A549 (cell line): ENCODE data around the gene PPP1R15A. TPM values are rescaled to one million over a fixed set of nuclear protein-coding genes. Genes with fewer than 3 reads are reported as not detected.
A peak's percentile ranks its signal among the peaks of the same experiment; 100 is the strongest.

Experiments
- ATAC-seq, 2 experiments: fragments of 200-7000 bp in 1 of 2; fragments of >200 bp in 1 of 2; cut with Nextera tagmentation in 1 of 2; cut with Tn5 transposase in 1 of 2; 3 replicates each; pipeline versions ENCODE4 v1.8.0 to v1.9.1; 2018 to 2020; ENCODE audit warnings: mild to moderate bottlenecking in 1 of 2, moderate library complexity in 1 of 2
- CTCF ChIA-PET: fragments of 300-600 bp; sonication (Branson Sonifier 250); formaldehyde crosslinking; extraction: SDS; loops from one replicate; lab custom pipeline; 2021; ENCODE audit warnings: antibody characterized with exemption, inconsistent platforms; lab: Yijun Ruan, JAX
- POLR2A ChIA-PET: fragments of 350-600 bp; formaldehyde crosslinking; extraction: SDS; loops from one replicate; lab custom pipeline; 2021; ENCODE audit warnings: antibody characterized with exemption, inconsistent platforms; lab: Yijun Ruan, JAX
- DNase-seq, 2 experiments: peaks; one replicate each; pipeline versions ENCODE4 v3.0.0 to v3.0.0-alpha.2; 2011 to 2016; ENCODE audit warnings: low read depth in 1 of 2, low spot score in 1 of 2
- FAIRE-seq: peaks from 2 replicates; lab custom pipeline; 2011; peaks lifted over from hg19 to GRCh38; lab: Jason Lieb, UNC
- H3K27ac ChIP-seq, 2 experiments: fragments of >200 bp; sonication (Bioruptor Twin); formaldehyde crosslinking; 3 replicates each; pipeline ENCODE4 v1.5.1; 2016 to 2017
- H3K4me1 ChIP-seq: fragments of >200 bp; sonication (Bioruptor Twin); formaldehyde crosslinking; 3 replicates; pipeline ENCODE4 v1.6.1; 2016
- H3K4me2 ChIP-seq: fragments of >200 bp; sonication (Bioruptor Twin); formaldehyde crosslinking; 3 replicates; pipeline ENCODE4 v1.6.1; 2016
- H3K4me3 ChIP-seq: fragments of >200 bp; sonication (Bioruptor Twin); formaldehyde crosslinking; 3 replicates; pipeline ENCODE4 v1.5.1; 2016
- H3K9me3 ChIP-seq: fragments of >200 bp; sonication (Bioruptor Twin); formaldehyde crosslinking; 3 replicates; pipeline ENCODE4 v1.6.1; 2016
- BHLHE40 ChIP-seq: IDR thresholded peaks from 2 replicates; pipeline ENCODE4 v1.6.1; 2012; ENCODE audit warnings: low read depth, low read length, inconsistent platforms
- CBX8 ChIP-seq: fragments of 200-600 bp; sonication (generic); IDR thresholded peaks from 2 replicates; pipeline ENCODE4 v1.6.1; 2016
- CEBPB ChIP-seq, 2 experiments: fragments of >200 bp in 1 of 2; sonication (Bioruptor Twin) in 1 of 2; formaldehyde crosslinking in 1 of 2; IDR thresholded peaks; 2 replicates each; pipeline ENCODE4 v1.6.1; 2012 to 2016
- EHF ChIP-seq: fragments of 250-450 bp; sonication (Bioruptor Pico); IDR thresholded peaks from 2 replicates; pipeline ENCODE4 v1.5.0; 2020; ENCODE audit warnings: mild to moderate bottlenecking
- EP300 ChIP-seq, 2 experiments: fragments of >200 bp; sonication (Bioruptor Twin); formaldehyde crosslinking; IDR thresholded peaks; 2 replicates in 1 of 2; 3 replicates in 1 of 2; pipeline ENCODE4 v1.6.1; 2016 to 2017
- FOSB ChIP-seq: fragments of 250-450 bp; sonication (Bioruptor Pico); IDR thresholded peaks from 2 replicates; pipeline ENCODE4 v1.5.0; 2020; ENCODE audit warnings: mild to moderate bottlenecking, moderate library complexity
- FOXS1 ChIP-seq: fragments of 250-450 bp; sonication (Bioruptor Pico); IDR thresholded peaks from 2 replicates; pipeline ENCODE4 v1.5.0; 2020; ENCODE audit warnings: mild to moderate bottlenecking, moderate library complexity
- HDAC2 ChIP-seq: fragments of 200-600 bp; sonication (generic); IDR thresholded peaks from 2 replicates; pipeline ENCODE4 v1.6.1; 2016
- HEYL ChIP-seq: fragments of 250-450 bp; sonication (Bioruptor Pico); IDR thresholded peaks from 2 replicates; pipeline ENCODE4 v1.8.0; 2021; ENCODE audit warnings: mild to moderate bottlenecking, moderate library complexity
- JUN ChIP-seq, 2 experiments: fragments of >200 bp; sonication (Bioruptor Twin); formaldehyde crosslinking; IDR thresholded peaks; 2 replicates in 1 of 2; 3 replicates in 1 of 2; pipeline ENCODE4 v1.6.1; 2016 to 2017
- JUNB ChIP-seq: fragments of >200 bp; sonication (Bioruptor Twin); formaldehyde crosslinking; IDR thresholded peaks from 2 replicates; pipeline ENCODE4 v1.6.1; 2016
- MYC ChIP-seq: IDR thresholded peaks from 2 replicates; pipeline ENCODE4 v1.6.1; 2012; ENCODE audit warnings: mild to moderate bottlenecking, inconsistent platforms, low read length, improper control_type of control experiment, borderline replicate concordance
- NPAS2 ChIP-seq: fragments of 250-450 bp; sonication (Bioruptor Pico); IDR thresholded peaks from 2 replicates; pipeline ENCODE4 v1.8.0; 2022; ENCODE audit warnings: mild to moderate bottlenecking, moderate library complexity, borderline replicate concordance
- NR3C1 ChIP-seq: fragments of >200 bp; sonication (Bioruptor Twin); formaldehyde crosslinking; IDR thresholded peaks from 3 replicates; pipeline ENCODE4 v1.6.1; 2017
- RAD21 ChIP-seq, 2 experiments: fragments of >200 bp in 1 of 2; sonication (Bioruptor Twin) in 1 of 2; formaldehyde crosslinking in 1 of 2; IDR thresholded peaks in 1 of 2; conservative IDR thresholded peaks in 1 of 2; 2 replicates in 1 of 2; 3 replicates in 1 of 2; pipeline ENCODE4 v1.6.1; 2012 to 2018; ENCODE audit warnings: inconsistent platforms in 1 of 2
- RFX5 ChIP-seq: fragments of 450-650 bp; IDR thresholded peaks from 2 replicates; pipeline ENCODE4 v1.7.1; 2014; ENCODE audit warnings: antibody characterized with exemption, mild to moderate bottlenecking, moderate library complexity
- RNF2 ChIP-seq: fragments of 200-600 bp; sonication (generic); IDR thresholded peaks from 2 replicates; pipeline ENCODE4 v1.6.1; 2016; ENCODE audit warnings: low read depth, mild to moderate bottlenecking, antibody characterized with exemption, moderate library complexity, borderline replicate concordance
- SMC3 ChIP-seq: fragments of >200 bp; sonication (Bioruptor Twin); formaldehyde crosslinking; IDR thresholded peaks from 3 replicates; pipeline ENCODE4 v1.6.1; 2018; ENCODE audit warnings: inconsistent platforms
- ZC3H11A ChIP-seq: fragments of 450-650 bp; IDR thresholded peaks from 2 replicates; pipeline ENCODE4 v1.6.1; 2014; ENCODE audit warnings: antibody characterized with exemption, mild to moderate bottlenecking
- WGBS: methylation state at CpG from one replicate; pipeline ENCODE4 v1.1.6; 2017; ENCODE audit errors: missing lambda C conversion rate; 5-methylcytosine and 5-hydroxymethylcytosine counted together
- polyA plus RNA-seq, 4 experiments: library from polyadenylated mRNA; depleted of rRNA in 3 of 4; stranded (reverse); fragments of >200 nt; fragmentation: RNase III in 1 of 4; extraction: RNeasy Plus Mini Kit Qiagen cat#74134 plus additional on column Dnase treatment in 1 of 4; gene quantifications; 2 replicates in 3 of 4; 3 replicates in 1 of 4; pipeline ENCODE4 v1.2.3, GENCODE V29; 2011 to 2017
- TF ChIP-seq, protein P1 (sequence below): fragments of 450-650 bp; IDR thresholded peaks from 2 replicates; pipeline ENCODE4 v1.6.1; 2014; ENCODE audit warnings: antibody characterized with exemption
- TF ChIP-seq, protein P2 (sequence below): fragments of 250-450 bp; sonication (Bioruptor Pico); IDR thresholded peaks from 2 replicates; pipeline ENCODE4 v1.5.0; 2020; ENCODE audit warnings: low read depth, mild to moderate bottlenecking, moderate library complexity
- TF ChIP-seq, protein P3 (sequence below): fragments of >200 bp; sonication (Bioruptor Twin); formaldehyde crosslinking; IDR thresholded peaks from 3 replicates; pipeline ENCODE4 v1.5.1; 2016
- TF ChIP-seq, protein P4 (sequence below): IDR thresholded peaks from 2 replicates; pipeline ENCODE4 v1.6.1; 2012
- TF ChIP-seq, protein P5 (sequence below): fragments of 150-350 bp; IDR thresholded peaks from 2 replicates; pipeline ENCODE4 v1.6.1; 2014; ENCODE audit warnings: low read depth, mild to moderate bottlenecking, low read length
- TF ChIP-seq, protein P6 (sequence below): IDR thresholded peaks from 2 replicates; pipeline ENCODE4 v1.6.1; 2012
- TF ChIP-seq, protein P7 (sequence below): fragments of >200 bp; sonication (Bioruptor Twin); formaldehyde crosslinking; IDR thresholded peaks from 3 replicates; pipeline ENCODE4 v1.6.1; 2016

PPP1R15A gene
- polyA plus RNA-seq, 2 of the 4 experiments (the other 2 are of a cell fraction): 29.7 to 74.2 TPM

DNA sequence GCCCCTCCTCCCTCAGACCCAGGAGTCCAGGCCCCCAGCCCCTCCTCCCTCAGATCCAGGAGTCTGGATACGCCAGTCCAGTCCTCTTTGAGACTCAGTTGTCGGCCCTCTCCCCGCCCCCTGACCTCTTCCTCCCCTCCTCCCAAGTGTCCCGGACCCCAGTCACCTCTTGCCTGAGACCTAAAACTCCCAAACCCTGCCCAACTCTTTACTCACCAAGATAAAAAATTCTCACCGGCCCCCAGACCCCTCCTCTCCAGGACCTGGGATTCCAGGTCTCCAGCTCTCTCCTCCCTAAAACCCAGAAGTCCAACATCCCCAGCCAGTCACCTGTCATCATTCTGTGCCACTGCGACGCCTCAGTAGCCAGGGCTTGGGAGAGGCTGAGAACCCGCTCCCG is 34.5 kb upstream of the PPP1R15A start:
- ChIA-PET CTCF (interaction anchor here (0.6 to 24.1 kb wide), 14 partner anchors 8 to 192 kb away, joined by 3 to 927 read pairs (median 6); partner anchors contain the start of genes BCAT2, CA11 and PLEKHA4), POLR2A (interaction anchor here (0.7 to 2.2 kb wide), 8 partner anchors 19 to 138 kb away, joined by 3 to 18 read pairs (median 5); partner anchors contain the start of genes BCAT2 and PPP1R15A)
- H3K4me1 ChIP-seq: peaks cover 7% of the 10 kb centered on the region; the same call in 2 of the 3 replicates
- WGBS: 56% methylated on average over 8 of the region's 9 CpGs
- H3K4me3 ChIP-seq: peak overlapping the region; percentile 49
- TF ChIP-seq, protein P1, sequence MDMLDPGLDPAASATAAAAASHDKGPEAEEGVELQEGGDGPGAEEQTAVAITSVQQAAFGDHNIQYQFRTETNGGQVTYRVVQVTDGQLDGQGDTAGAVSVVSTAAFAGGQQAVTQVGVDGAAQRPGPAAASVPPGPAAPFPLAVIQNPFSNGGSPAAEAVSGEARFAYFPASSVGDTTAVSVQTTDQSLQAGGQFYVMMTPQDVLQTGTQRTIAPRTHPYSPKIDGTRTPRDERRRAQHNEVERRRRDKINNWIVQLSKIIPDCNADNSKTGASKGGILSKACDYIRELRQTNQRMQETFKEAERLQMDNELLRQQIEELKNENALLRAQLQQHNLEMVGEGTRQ: no peak
- no peak for TF ChIP-seq HEYL
- TF ChIP-seq, protein P2, sequence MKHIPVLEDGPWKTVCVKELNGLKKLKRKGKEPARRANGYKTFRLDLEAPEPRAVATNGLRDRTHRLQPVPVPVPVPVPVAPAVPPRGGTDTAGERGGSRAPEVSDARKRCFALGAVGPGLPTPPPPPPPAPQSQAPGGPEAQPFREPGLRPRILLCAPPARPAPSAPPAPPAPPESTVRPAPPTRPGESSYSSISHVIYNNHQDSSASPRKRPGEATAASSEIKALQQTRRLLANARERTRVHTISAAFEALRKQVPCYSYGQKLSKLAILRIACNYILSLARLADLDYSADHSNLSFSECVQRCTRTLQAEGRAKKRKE: no peak
- TF ChIP-seq, protein P3, sequence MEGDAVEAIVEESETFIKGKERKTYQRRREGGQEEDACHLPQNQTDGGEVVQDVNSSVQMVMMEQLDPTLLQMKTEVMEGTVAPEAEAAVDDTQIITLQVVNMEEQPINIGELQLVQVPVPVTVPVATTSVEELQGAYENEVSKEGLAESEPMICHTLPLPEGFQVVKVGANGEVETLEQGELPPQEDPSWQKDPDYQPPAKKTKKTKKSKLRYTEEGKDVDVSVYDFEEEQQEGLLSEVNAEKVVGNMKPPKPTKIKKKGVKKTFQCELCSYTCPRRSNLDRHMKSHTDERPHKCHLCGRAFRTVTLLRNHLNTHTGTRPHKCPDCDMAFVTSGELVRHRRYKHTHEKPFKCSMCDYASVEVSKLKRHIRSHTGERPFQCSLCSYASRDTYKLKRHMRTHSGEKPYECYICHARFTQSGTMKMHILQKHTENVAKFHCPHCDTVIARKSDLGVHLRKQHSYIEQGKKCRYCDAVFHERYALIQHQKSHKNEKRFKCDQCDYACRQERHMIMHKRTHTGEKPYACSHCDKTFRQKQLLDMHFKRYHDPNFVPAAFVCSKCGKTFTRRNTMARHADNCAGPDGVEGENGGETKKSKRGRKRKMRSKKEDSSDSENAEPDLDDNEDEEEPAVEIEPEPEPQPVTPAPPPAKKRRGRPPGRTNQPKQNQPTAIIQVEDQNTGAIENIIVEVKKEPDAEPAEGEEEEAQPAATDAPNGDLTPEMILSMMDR: no peak
- TF ChIP-seq, protein P4, sequence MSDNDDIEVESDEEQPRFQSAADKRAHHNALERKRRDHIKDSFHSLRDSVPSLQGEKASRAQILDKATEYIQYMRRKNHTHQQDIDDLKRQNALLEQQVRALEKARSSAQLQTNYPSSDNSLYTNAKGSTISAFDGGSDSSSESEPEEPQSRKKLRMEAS: no peak
- no peak for TF ChIP-seq CEBPB (IDR thresholded peaks at IDR 0.05)
- TF ChIP-seq CBX8: no peak
- TF ChIP-seq JUN (IDR thresholded peaks at IDR 0.05): no peak
- no peaks in the 10 kb centered on the region for H3K9me3 ChIP-seq
- ATAC-seq (peak in 1 of 2 experiments; percentile 7; a peak in 3 of 6 replicates), FAIRE-seq (no peak), DNase-seq (no peak)
- H3K27ac ChIP-seq: peak overlapping the region; percentile 80 to 90
- H3K4me2 ChIP-seq: peak overlapping the region; percentile 93

DNA sequence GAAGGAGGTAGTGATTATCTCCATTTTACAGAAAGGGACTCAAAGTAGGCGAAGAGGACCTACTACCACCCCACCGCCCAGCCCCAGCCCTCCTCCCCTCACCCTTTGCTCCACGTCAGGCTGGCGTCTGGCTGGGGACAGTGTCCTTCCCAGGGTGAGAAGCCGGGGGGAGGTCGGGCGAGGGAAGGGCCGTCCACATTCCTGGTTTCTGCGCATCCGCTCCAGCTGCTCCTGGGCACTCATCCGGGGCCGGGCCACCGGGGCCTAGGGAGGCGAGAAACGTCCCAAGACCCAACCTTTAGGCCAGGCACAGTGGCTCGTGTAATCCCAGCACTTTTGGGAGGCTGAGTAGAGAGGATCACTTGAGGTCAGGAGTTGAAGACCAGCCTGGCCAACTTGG is 31.2 kb upstream of the PPP1R15A start:
- ChIA-PET CTCF (interaction anchor here (0.7 to 24.1 kb wide), 18 partner anchors 8 to 196 kb away, joined by 3 to 927 read pairs (median 34); partner anchors contain the start of genes BCAT2, CA11, GYS1 and PLEKHA4), POLR2A (interaction anchor here (2.2 kb wide), 1 partner anchor 31 kb away, joined by 17 read pairs; the partner anchor contains the start of gene PPP1R15A)
- WGBS: 78% methylated on average over 16 of the region's 16 CpGs

More for the DNA sequence above, 31.2 kb upstream of the PPP1R15A start:
- Histone ChIP-seq H3K4me2 (no peak overlapping the region), H3K27ac (no peak overlapping the region), H3K4me1 (0 out of 3 replicates have a peak, but pooled peaks cover 3% of the 10 kb centered on the region), H3K4me3 (no peak overlapping the region), H3K9me3 (no peaks in the 10 kb centered on the region)
- FAIRE-seq (no peak), DNase-seq (no peak), ATAC-seq (no peak)
- no peak for TF ChIP-seq NPAS2 (CRISPR knock-in tag)
- TF ChIP-seq, protein P5, sequence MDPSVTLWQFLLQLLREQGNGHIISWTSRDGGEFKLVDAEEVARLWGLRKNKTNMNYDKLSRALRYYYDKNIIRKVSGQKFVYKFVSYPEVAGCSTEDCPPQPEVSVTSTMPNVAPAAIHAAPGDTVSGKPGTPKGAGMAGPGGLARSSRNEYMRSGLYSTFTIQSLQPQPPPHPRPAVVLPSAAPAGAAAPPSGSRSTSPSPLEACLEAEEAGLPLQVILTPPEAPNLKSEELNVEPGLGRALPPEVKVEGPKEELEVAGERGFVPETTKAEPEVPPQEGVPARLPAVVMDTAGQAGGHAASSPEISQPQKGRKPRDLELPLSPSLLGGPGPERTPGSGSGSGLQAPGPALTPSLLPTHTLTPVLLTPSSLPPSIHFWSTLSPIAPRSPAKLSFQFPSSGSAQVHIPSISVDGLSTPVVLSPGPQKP: no peak
- no peak for TF ChIP-seq BHLHE40
- TF ChIP-seq MYC: no peak
- no peak for TF ChIP-seq JUNB
- TF ChIP-seq, protein P6, sequence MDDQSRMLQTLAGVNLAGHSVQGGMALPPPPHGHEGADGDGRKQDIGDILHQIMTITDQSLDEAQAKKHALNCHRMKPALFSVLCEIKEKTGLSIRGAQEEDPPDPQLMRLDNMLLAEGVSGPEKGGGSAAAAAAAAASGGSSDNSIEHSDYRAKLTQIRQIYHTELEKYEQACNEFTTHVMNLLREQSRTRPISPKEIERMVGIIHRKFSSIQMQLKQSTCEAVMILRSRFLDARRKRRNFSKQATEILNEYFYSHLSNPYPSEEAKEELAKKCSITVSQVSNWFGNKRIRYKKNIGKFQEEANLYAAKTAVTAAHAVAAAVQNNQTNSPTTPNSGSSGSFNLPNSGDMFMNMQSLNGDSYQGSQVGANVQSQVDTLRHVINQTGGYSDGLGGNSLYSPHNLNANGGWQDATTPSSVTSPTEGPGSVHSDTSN: no peak
- TF ChIP-seq RFX5: no peak
- TF ChIP-seq FOSB (CRISPR knock-in tag): no peak
- no peak for TF ChIP-seq CBX8
- TF ChIP-seq ZC3H11A: no peak
- TF ChIP-seq, protein P4: no peak
- no peak for TF ChIP-seq EHF
- TF ChIP-seq, protein P7, sequence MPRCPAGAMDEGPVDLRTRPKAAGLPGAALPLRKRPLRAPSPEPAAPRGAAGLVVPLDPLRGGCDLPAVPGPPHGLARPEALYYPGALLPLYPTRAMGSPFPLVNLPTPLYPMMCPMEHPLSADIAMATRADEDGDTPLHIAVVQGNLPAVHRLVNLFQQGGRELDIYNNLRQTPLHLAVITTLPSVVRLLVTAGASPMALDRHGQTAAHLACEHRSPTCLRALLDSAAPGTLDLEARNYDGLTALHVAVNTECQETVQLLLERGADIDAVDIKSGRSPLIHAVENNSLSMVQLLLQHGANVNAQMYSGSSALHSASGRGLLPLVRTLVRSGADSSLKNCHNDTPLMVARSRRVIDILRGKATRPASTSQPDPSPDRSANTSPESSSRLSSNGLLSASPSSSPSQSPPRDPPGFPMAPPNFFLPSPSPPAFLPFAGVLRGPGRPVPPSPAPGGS: no peak
- no peak for TF ChIP-seq SMC3
- no peak for TF ChIP-seq FOXS1
- no peak for TF ChIP-seq NR3C1
- TF ChIP-seq HDAC2: no peak
- no peak for TF ChIP-seq RNF2
- no peak for TF ChIP-seq RAD21 (conservative IDR thresholded peaks at IDR 0.05 in 1 of 2, IDR thresholded peaks at IDR 0.05 in 1 of 2)
- TF ChIP-seq EP300 (IDR thresholded peaks at IDR 0.05): no peak
